Activated CD4-positive, alpha-beta T cell treated with anti-CD3 and anti-CD28 coated beads, Interleukin-2, Interleukin-6, amounts not matched to agents 100 ng/mL and 50 ng/mL, durations not matched to agents 16 hours and 8 hours (primary cell): ENCODE measurements around the gene ABHD18.
"Not testable (repeated sequence)": the region's sequence is repeated elsewhere in the genome, so short reads cannot be mapped to it uniquely, and the experiment has no call there.

Experiments used
- DNase-seq: peaks from one replicate; pipeline ENCODE4 v3.0.0-alpha.2; 2020

ABHD18 gene

GRCh38 chr4:127965062-127965802, at the start of gene ABHD18, which contains the start of gene MFSD8:
ABHD18 (plus strand) TSS chr4:127965406; CDS start chr4:127982956, 17,550 bp downstream.
MFSD8 (minus strand) TSS chr4:127965173; CDS start chr4:127965133, 40 bp downstream.
- peak; percentile 99 for DNase-seq

GRCh38 chr4:127916512-127916911, 48.7 kb upstream of the ABHD18 start:
- no peak for DNase-seq

- no peak for DNase-seq
Measured at GRCh38 chr4:127917151-127917550, 48.1 kb upstream of the ABHD18 start.

- DNase-seq: no peak
Measured at GRCh38 chr4:127920521-127920920, 44.7 kb upstream of the ABHD18 start.

GRCh38 chr4:127922226-127922625, 43.0 kb upstream of the ABHD18 start:
- DNase-seq: no peak

- not testable (repeated sequence) for DNase-seq
Measured at GRCh38 chr4:127925720-127926119, 39.5 kb upstream of the ABHD18 start.

- DNase-seq: no peak
Measured at GRCh38 chr4:127930175-127930574, 35.0 kb upstream of the ABHD18 start.

- DNase-seq: not testable (repeated sequence)
Measured at GRCh38 chr4:127931836-127932235, 33.4 kb upstream of the ABHD18 start.

GRCh38 chr4:127936974-127937373, 28.2 kb upstream of the ABHD18 start:
- DNase-seq: no peak

GRCh38 chr4:127957105-127957504, 8.1 kb upstream of the ABHD18 start:
- DNase-seq: no peak

- DNase-seq: no peak
Measured at GRCh38 chr4:127959794-127960193, 5.4 kb upstream of the ABHD18 start.

- peak; percentile 20 for DNase-seq
Measured at GRCh38 chr4:127963633-127964398, 1.4 kb upstream of the ABHD18 start.

GRCh38 chr4:127964426-127965061, 662 bp upstream of the ABHD18 start:
- peak; percentile 24 for DNase-seq

GRCh38 chr4:127965803-127966175, 583 bp downstream of the ABHD18 start:
- peak; percentile 70 for DNase-seq

GRCh38 chr4:127967141-127967775, 2.1 kb downstream of the ABHD18 start:
- DNase-seq: no peak

GRCh38 chr4:127968586-127968985, 3.4 kb downstream of the ABHD18 start:
- DNase-seq: no peak

GRCh38 chr4:127970925-127971324, 5.7 kb downstream of the ABHD18 start:
- not testable (repeated sequence) for DNase-seq

- DNase-seq: peak; percentile 13
Measured at GRCh38 chr4:127975121-127975770, 10.0 kb downstream of the ABHD18 start.

GRCh38 chr4:127978930-127979329, 13.7 kb downstream of the ABHD18 start:
- no peak for DNase-seq

GRCh38 chr4:127982445-127982844, 17.2 kb downstream of the ABHD18 start:
- DNase-seq: no peak

GRCh38 chr4:127985989-127986388, 20.8 kb downstream of the ABHD18 start:
- DNase-seq: no peak

- DNase-seq: no peak
Measured at GRCh38 chr4:127988638-127989037, 23.4 kb downstream of the ABHD18 start.

- no peak for DNase-seq
Measured at GRCh38 chr4:127993151-127993550, 27.9 kb downstream of the ABHD18 start.
